Stomach smooth muscle (tissue), 2 donors: ENCODE results near the gene SACS.

Experiments
- H3K27ac ChIP-seq: one replicate; pipeline ENCODE4 v1.7.0; 2013; ENCODE audit warnings: mild to moderate bottlenecking, low read length, inconsistent platforms
- H3K27me3 ChIP-seq, 2 donors: one replicate each; pipeline ENCODE4 v1.7.0; 2013; ENCODE audit warnings: low read length in 2 of 2; ENCODE audit not compliant: insufficient read depth in 2 of 2, control insufficient read depth in 1 of 2
- H3K36me3 ChIP-seq, 2 donors: one replicate each; pipeline ENCODE4 v1.7.0; 2013; ENCODE audit warnings: low read length in 2 of 2; ENCODE audit not compliant: control insufficient read depth in 2 of 2, insufficient read depth in 2 of 2
- H3K4me1 ChIP-seq: one replicate; pipeline ENCODE4 v1.7.0; 2013; ENCODE audit warnings: low read length; ENCODE audit not compliant: control insufficient read depth, insufficient read depth
- H3K4me3 ChIP-seq, 2 donors: one replicate each; pipeline ENCODE4 v1.7.0; 2013; ENCODE audit warnings: low read length in 2 of 2
- H3K9ac ChIP-seq, 2 donors: one replicate each; pipeline ENCODE4 v1.7.0; 2013; ENCODE audit warnings: low read length in 2 of 2, mild to moderate bottlenecking in 1 of 2
- H3K9me3 ChIP-seq, 2 donors: one replicate each; pipeline ENCODE4 v1.7.0; 2013; ENCODE audit warnings: low read length in 2 of 2; ENCODE audit not compliant: control insufficient read depth in 2 of 2
- donor health status: healthy.
- donor health status: Pancreatic carcinoma.

Gene SACS

GRCh38 chr13:23383151-23383550 lies 50.4 kb downstream of the SACS start:
- Histone ChIP-seq H3K4me3 (no peak overlapping the region), H3K9me3 (no peaks in the 10 kb centered on the region), H3K27me3 (no peaks in the 10 kb centered on the region), H3K27ac (no peak overlapping the region), H3K4me1 (peaks cover 19% of the 10 kb centered on the region), H3K36me3 (no peaks in the 10 kb centered on the region), H3K9ac (no peak overlapping the region)

DNA sequence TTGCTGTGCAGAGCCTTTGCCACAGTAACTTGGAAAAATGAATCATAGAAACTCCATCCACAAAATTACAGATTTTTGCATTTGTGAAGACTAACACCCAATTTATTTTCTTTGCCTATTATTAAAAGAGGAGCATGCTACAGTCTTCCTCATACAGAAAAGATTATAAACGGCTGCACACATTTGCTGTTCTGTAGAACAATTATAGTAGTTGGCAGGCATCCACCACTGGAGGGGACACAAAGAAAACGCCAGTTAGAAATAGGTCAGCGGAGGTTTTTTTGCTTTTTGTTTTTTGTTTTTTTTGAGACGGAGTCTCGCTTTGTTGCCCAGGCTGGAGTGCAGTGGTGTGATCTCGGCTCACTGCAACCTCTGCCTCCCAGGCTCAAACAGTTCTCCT lies 51.6 kb downstream of the SACS start:
- H3K9ac ChIP-seq: no peak overlapping the region
- H3K9me3 ChIP-seq: no peaks in the 10 kb centered on the region
- H3K27ac ChIP-seq: no peak overlapping the region
- H3K36me3 ChIP-seq: no peaks in the 10 kb centered on the region
- no peak overlapping the region for H3K4me3 ChIP-seq
- H3K4me1 ChIP-seq: peaks cover 29% of the 10 kb centered on the region
- no peaks in the 10 kb centered on the region for H3K27me3 ChIP-seq

DNA sequence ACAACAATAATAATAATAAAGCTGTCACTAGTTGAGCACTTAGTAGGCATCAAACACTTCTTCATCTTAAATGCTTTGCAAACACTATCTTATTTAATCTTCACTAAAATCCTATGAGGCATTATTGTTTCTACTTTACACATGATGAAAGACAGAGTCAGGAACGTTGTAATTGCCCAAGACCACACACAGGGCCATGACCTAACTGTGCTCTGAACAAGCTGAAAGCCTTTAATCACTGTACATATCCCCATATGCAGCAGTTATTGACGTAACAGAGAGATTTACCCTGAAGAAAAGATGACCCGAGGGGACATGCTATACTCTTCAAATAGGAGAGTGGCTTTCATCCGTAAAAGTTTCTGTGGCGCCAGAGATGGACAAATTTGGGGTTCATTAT lies 53.0 kb downstream of the SACS start:
- H3K27ac ChIP-seq: no peak overlapping the region
- H3K4me1 ChIP-seq: peaks cover 32% of the 10 kb centered on the region
- no peak overlapping the region for H3K4me3 ChIP-seq
- H3K27me3 ChIP-seq: no peaks in the 10 kb centered on the region
- H3K36me3 ChIP-seq: no peaks in the 10 kb centered on the region
- no peak overlapping the region for H3K9ac ChIP-seq
- no peaks in the 10 kb centered on the region for H3K9me3 ChIP-seq

- Histone ChIP-seq H3K4me1 (peaks cover 38% of the 10 kb centered on the region), H3K27ac (peak overlapping the region; percentile 88), H3K9ac (peak overlapping the region; percentile 50 to 55)
Observed at GRCh38 chr13:23377983-23378632, 55.4 kb downstream of the SACS start.

DNA sequence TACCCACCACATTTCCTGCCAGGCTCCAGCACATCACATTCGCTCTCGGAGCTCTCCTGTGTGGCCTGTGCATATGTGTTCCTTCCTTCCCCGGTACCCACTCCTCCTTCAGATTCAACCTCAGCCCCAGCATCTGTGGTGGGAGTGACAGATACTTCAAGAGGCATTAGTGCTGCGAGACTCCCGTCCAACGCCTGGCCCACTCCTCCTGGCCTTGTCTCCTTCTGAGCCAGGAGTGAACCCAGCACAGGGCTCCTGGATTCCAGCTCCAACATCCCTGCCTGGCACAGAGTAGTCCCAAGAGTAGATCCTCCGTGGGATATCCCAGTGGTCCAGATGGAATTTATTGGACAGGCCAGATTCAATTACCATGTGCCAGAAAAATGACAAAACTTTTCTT lies 55.9 kb downstream of the SACS start:
- H3K27ac ChIP-seq: peak overlapping the region; percentile 88
- peak overlapping the region; percentile 50 to 55 for H3K9ac ChIP-seq
- H3K9me3 ChIP-seq: no peaks in the 10 kb centered on the region
- peaks cover 41% of the 10 kb centered on the region for H3K4me1 ChIP-seq
- no peaks in the 10 kb centered on the region for H3K27me3 ChIP-seq
- no peaks in the 10 kb centered on the region for H3K36me3 ChIP-seq
- H3K4me3 ChIP-seq: peak overlapping the region; percentile 1 to 44

More at GRCh38 chr13:23377983-23378632, 55.4 kb downstream of the SACS start:
- H3K9me3 ChIP-seq: no peaks in the 10 kb centered on the region
- no peaks in the 10 kb centered on the region for H3K27me3 ChIP-seq
- H3K36me3 ChIP-seq: no peaks in the 10 kb centered on the region
- H3K4me3 ChIP-seq: peak overlapping the region; percentile 1 to 44

GRCh38 chr13:23375001-23375971 lies 58.2 kb downstream of the SACS start:
- H3K4me3 ChIP-seq: peak overlapping the region; percentile 62 to 92
- peak overlapping the region; percentile 73 for H3K27ac ChIP-seq
- H3K9me3 ChIP-seq: no peaks in the 10 kb centered on the region
- peaks cover 0 to 5% of the 10 kb centered on the region in 2 donors for H3K36me3 ChIP-seq
- peaks cover 43% of the 10 kb centered on the region for H3K4me1 ChIP-seq
- peak overlapping the region; percentile 62 to 81 for H3K9ac ChIP-seq
- no peaks in the 10 kb centered on the region for H3K27me3 ChIP-seq

- no peak overlapping the region for H3K27ac ChIP-seq
- H3K9me3 ChIP-seq: no peaks in the 10 kb centered on the region
Observed at GRCh38 chr13:23372264-23372906, 61.1 kb downstream of the SACS start.

DNA sequence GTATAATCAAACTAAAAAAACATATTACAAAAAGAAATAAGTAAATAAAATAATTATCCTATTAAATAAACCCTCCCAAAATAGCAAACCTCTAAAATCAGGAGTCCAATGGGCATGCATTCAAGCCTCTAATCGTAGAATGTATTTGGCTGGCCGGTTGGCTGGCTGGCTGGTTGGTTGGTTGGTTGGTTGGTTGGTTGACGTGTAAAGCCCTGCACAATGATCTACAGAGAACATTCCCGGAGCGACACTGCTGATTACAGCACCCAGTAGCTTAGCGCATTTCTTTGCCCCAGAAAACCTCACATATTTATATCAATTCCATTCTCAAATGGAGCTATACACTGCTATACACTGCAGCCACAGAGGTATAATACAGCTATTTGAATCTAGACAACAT lies 65.6 kb downstream of the SACS start:
- Histone ChIP-seq H3K36me3 (peaks cover 26 to 42% of the 10 kb centered on the region in 2 donors), H3K27me3 (no peaks in the 10 kb centered on the region), H3K4me3 (no peak overlapping the region), H3K9ac (no peak overlapping the region), H3K4me1 (peaks cover 7% of the 10 kb centered on the region), H3K9me3 (no peaks in the 10 kb centered on the region), H3K27ac (no peak overlapping the region)

More at GRCh38 chr13:23372264-23372906, 61.1 kb downstream of the SACS start:
- peak overlapping the region in 1 of 2 donors; percentile 7 for H3K4me3 ChIP-seq
- no peak overlapping the region for H3K9ac ChIP-seq
- H3K36me3 ChIP-seq: peaks cover 0 to 12% of the 10 kb centered on the region in 2 donors
- H3K4me1 ChIP-seq: peaks cover 19% of the 10 kb centered on the region
- H3K27me3 ChIP-seq: no peaks in the 10 kb centered on the region

GRCh38 chr13:23365652-23366051 lies 67.8 kb downstream of the SACS start:
- no peak overlapping the region for H3K4me3 ChIP-seq
- no peaks in the 10 kb centered on the region for H3K27me3 ChIP-seq
- peaks cover 30 to 43% of the 10 kb centered on the region in 2 donors for H3K36me3 ChIP-seq
- H3K27ac ChIP-seq: no peak overlapping the region
- H3K9ac ChIP-seq: no peak overlapping the region
- H3K4me1 ChIP-seq: no peaks in the 10 kb centered on the region
- H3K9me3 ChIP-seq: no peaks in the 10 kb centered on the region

DNA sequence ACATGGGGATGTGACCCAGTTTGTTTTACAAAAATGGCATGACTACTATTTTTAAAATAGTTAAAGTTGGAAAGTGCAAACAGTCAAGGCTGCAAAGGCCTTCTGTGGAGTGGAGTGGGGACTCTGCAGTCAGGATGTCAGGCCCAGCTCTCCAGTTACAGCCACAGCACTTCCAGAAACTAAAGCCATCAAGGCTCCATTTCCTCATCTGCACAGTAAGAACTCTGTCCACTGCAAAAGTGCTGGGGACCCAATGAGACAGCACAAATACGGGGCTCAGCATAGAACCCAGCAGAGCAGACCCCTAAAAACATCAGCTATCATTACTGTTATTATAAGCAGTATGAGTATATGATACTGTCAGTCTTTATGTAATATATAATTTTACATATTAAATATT lies 73.6 kb downstream of the SACS start:
- H3K9ac ChIP-seq: no peak overlapping the region
- no peaks in the 10 kb centered on the region for H3K27me3 ChIP-seq
- no peaks in the 10 kb centered on the region for H3K9me3 ChIP-seq
- no peak overlapping the region for H3K27ac ChIP-seq
- peaks cover 32 to 42% of the 10 kb centered on the region in 2 donors for H3K36me3 ChIP-seq
- no peaks in the 10 kb centered on the region for H3K4me1 ChIP-seq
- no peak overlapping the region for H3K4me3 ChIP-seq
